NCI-H748 treated with DMSO at 0.1 percent for 48 hours (cell line): Measurements from ENCODE around the gene SLC25A13.
A peak's percentile ranks its signal among the peaks of the same experiment; 100 is the strongest.
"Not testable (repeated sequence)": the region's sequence is repeated elsewhere in the genome, so short reads cannot be mapped to it uniquely, and the experiment has no call there.

Experiments
- DNase-seq: peaks from one replicate; lab custom pipeline; 2025; lab: John Stamatoyannopoulos, UW

The SLC25A13 gene

DNA sequence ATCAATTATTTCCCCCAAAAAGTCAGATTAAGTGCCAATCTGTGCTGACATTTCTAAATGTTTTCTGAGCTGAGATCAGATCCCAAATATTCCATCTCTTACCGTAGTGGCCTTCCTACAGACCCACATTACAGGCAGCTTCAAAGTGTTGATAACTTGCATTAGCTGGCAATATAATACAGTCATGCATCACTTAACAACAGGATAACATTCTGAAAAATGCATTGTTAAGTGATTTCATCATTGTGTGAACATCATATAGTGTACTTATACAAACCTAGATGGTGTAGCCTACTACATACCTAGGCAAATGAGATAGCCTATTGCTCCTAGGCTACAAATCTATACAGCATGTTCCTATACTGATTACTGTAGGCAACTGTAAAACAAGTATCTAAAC lies 22.4 kb downstream of the SLC25A13 start:
- no peak for DNase-seq

DNA sequence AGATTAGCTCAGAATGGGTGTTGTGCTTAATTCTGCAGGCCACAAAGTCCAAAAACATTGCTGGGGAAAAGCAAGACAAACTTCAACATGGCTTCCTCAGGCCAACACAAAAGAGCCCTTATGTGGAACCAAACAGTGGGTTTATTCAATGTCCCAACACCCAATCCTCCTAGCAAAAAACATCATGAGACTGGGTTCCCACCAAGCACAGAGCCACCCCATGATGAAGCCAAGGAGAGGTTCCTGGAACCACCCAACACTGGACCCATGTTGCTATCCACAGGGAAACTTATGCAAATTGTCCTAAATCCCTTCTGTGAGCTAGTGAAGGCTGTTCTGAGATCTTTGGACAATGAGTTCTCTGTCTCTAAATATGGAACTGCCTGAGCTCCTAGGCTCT lies 24.0 kb downstream of the SLC25A13 start:
- no peak for DNase-seq

DNA sequence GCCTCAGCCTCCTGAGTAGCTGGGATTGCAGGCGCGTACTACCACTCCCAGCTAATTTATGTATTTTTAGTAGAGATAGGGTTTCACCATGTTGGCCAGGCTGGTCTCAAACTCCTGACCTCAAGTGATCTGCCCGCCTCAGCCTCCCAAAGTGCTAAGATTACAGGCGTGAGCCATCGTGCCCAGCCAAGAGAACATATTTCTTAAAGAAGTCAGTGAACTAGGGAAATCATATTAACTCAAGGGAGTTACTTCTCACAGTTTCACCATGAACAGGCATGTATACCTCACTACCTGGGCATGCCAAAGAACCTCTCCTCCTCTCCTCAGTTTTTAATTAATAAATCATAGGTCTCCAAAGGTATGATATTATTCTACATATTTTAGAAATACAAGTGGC lies 24.5 kb downstream of the SLC25A13 start:
- DNase-seq: not testable (repeated sequence)

DNA sequence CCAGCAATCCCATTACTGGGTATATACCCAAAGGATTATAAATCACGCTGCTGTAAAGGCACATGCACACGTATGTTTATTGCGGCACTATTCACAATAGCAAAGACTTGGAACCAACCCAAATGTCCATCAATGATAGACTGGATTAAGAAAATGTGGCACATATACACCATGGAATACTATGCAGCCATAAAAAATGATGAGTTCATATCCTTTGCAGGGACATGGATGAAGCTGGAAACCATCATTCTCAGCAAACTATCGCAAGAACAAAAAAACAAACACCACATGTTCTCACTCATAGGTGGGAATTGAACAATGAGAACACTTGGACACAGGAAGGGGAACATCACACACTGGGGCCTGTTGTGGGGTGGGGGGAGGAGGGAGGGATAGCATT lies 28.0 kb downstream of the SLC25A13 start:
- not testable (repeated sequence) for DNase-seq

DNA sequence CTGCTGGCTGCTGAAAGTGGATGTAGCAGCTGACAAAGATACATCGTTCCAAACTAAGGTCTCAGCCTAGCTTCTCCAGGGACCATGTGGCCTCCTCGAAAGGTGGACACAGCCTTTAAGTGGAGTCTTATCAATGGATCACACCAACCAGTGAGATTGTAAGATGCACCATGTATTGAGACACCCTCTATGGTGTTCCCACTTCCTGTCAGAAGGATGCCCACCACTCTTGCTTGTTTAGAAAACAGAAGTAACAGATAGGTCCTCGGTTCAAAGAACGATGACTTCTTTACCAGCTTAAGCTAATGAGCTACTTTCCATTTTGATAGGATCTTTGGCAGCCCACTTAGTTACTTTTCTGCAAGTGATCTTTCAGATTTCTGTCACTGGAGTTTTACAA lies 34.3 kb downstream of the SLC25A13 start:
- no peak for DNase-seq

DNA sequence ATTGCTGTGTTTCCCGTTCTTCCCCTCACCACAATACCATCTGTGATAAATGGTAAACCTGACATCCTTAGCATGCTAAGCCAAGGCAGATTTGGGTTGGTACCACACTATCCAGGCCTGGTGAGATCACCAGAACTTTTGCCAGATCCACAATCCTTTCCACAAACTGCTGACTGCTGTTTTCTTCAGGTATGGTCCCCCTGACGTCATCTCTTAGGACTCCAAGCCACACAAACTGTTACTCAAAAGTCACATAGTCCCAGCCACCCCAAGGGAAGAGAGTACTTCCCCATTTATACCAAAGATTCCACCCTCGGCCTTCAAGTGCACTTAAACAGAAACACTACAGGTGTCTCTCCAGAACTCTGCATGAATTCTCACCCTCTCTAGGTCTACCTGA lies 34.8 kb downstream of the SLC25A13 start:
- no peak for DNase-seq

DNA sequence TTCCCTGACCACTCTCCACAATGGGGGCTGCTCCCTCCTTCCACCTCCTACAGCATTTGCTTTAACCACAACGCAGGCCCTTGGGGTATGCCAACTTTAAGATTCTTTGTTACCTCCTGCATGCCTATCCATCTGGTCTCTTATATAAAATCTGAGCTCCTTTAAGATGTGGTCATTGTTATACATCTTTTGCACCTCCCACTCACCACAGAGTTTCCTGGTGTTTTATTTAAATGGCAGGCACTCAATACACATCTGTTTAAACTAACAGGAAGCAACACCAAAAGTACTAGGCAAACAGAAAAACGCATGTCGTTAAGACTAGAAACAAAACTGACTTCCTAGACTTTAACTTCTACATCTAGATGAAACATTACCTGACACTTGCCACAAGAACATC lies 36.3 kb downstream of the SLC25A13 start:
- no peak for DNase-seq

DNA sequence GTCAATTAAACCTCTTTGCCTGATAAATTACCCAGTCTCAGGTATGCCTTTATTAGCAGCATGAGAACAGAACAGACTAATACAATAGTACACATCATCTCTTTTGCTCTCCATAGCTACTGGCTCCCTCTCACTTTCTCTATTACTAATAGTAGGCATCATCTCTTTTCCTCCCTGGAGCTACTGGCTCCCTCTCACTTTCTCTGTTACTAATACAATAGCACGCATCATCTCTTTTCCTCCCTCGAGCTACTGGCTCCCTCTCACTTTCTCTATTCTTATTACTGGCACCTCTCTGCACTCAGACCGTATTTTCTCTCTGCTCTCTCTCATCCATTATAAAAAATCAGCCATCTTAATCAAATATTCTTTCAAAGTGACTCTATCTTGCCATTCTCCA lies 37.1 kb downstream of the SLC25A13 start:
- DNase-seq: no peak

DNA sequence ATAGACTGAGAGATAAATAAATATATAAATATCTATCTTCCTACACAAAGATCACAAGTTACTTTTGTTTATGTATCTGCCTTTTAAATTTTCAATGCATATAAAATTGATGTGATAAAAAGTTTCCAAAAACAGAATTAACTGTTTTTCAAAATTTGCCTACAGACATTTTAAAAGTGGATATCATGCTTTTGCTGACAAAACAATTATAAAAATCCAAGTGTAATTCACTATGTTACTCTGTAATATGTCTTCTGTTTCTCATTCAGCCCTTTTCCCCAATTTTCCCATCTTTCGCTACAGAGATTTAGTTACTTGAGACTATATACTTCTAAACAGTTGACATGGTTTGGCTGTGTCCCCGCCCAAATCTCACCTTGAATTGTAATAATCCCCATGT lies 37.7 kb downstream of the SLC25A13 start:
- no peak for DNase-seq

DNA sequence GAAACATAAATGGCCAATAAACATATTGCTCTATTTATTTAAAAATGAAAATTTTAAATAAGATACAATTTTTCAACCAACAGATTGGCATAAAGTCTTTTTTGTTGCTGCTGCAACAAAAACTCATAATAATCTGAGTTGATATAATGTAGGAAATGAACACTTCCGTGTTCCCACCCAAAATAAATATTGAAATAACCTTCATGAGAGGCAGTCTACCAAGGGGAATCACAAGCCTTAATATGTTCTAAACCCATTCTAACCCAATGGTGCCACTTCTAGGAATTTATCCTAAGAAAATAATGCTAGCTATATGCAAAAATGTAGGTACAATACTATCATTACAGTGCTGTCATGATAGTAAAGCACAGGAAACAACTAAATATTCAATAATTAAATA lies 39.1 kb downstream of the SLC25A13 start:
- no peak for DNase-seq

DNA sequence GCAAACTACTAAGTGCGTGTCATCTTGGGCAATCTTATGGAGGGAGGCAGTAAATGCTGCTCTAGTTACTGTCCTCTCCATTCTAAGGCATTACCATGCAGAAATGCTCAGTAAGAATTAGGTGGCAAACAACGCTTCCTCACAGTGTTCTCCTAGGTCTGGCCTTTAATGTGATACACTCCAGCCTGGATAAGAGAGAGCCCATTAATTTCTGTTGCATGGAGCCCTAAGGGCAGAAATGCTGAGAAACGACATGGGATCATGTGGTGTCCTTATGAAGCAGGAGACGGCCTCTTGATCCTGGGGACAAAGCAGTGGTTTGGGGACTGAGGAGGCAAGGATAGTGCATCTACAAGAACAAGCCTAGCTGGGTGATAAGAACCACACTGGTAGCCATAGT lies 44.0 kb downstream of the SLC25A13 start:
- no peak for DNase-seq

DNA sequence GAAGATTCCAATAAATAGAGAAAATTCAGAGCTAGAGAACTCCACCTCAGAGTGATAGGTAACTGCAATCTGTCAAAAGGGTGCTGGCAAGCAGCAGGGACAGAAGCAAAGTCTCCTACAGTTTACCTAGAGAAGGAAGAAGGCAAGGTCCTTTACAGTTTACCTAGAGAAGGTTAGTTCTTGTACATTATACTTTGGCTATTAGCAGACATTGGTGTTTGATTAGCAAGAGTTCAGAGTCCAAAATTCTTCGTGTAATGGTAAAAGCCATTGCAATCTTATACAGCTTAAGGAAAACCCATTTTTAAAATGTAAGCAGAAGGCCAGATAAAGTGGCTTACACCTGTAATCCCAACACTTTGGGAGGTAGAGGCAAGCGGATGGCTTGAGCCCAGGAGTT lies 45.9 kb downstream of the SLC25A13 start:
- no peak for DNase-seq

DNA sequence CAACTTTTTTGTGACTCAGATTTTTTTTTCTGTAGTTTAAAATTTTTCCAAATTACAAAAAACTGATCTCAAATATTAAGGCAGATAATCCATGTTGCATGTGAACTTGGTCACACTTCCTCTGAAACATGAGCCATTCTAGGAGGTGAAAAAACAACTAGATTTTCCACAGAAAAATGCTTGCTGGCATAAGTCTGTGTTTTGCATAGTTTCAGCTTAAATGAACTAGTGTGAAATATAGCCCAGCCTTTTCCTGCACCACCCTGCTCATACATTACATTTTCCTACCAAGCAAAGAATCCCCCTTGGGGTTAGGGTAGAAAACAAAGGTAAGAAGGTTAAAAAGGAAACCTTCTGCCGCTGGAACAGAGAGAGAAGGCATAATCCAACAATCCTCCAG lies 48.2 kb downstream of the SLC25A13 start:
- no peak for DNase-seq

DNA sequence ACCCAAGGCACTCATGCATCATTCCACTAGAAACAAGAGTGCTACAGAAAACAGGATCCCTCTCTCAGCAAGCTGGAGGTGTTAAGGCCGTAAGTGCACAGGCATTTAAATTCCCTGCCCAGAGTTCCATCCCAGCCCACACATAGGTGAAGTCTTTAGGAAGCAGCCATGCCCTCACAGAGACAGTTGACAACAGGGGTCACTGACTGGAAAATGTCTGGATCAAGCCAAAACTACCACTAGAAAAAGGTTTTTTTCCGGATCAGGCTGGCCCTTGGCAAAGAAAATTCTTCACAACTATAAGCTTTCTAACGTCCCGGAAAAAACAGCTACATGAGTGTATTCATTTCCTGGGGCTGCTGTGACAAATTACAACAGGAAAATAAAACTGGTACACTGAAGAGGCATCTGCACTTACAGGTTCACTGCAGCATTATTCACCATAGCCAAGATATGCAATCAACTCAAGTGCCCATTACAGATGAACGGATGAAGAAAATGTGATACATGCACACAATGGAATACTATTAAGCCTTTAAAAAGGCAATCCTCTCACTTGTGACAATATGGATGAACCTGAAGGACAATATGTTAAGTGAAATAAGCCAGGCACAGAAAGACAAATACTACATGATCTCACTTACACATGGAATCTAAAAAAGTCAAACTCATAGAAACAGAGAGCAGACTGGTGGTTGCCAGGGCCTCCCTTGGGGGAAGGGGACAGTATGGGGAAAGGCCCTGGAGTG lies 52.5 kb downstream of the SLC25A13 start:
- DNase-seq: no peak

DNA sequence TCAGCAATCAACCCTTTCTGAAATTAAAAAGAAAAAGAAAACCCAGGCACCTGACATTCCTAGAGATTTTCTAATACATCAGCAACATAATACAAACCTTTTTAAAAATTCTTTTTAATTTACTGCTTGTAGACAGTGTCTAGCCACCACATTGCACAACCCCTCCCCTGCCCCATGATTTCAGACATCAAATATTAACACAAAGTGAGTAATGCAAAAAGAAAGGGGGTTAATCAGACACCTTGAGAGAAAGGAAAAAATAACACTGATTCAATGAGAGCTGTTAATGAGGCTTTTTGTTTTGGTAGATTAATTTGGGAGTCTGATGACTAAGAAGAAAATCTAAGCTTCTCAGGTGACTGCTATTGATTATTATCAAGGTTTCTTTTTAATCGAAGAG lies 55.3 kb downstream of the SLC25A13 start:
- DNase-seq: no peak

DNA sequence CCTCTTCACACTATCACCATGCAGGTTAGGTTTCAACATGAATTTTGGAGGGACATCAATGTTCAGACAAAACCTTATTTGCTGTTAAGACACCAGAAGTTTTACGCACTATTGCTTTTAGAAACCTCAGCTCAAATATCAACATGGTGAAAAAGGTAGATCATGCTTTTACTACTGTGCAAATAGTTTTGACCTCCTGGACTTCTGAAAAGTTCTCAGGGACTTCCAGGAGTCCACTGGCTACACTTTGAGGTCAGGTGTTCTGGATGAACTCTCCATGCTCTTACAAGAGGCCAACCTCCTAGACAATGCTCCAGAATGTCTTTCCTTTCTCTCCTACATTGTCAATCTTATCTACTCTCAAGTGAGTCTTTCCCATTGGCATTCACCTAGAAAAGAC lies 55.9 kb downstream of the SLC25A13 start:
- DNase-seq: no peak

DNA sequence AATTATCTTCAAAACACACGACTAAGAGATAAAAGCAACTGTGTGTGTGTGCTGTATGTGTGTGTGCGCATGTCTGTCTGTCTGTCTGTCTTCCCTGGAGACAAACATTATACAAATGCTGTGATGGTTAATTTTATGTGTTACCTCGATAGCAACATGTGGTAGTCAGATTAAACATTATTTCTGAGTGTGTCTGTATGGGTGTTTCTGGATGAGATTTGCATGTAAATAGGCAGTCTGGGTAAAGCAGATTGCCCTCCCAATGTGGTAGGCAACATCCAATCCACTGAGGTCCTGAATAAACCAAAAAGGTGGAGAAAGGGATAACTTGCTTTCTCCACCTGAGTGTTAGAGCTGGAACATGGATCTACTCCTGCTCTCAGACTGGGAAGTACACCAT lies 67.9 kb downstream of the SLC25A13 start:
- DNase-seq: no peak

DNA sequence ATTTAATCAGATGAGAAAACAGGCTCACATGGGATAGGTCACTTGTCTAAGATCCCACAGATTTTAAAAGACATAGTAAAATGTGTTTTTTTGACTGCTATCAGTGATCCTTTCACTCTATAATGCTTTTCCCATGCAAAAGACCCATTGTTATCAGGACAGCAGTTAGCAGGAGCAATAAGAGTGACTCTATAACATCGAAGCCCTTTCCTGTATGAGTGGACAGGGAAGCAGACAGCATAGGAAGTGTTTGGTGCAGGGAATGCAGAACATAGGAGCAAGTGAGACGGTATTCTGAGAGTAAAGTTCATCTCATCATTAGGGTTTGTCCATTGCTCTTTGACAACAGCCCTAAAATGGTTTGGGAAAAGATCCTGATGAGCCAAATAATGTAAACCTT lies 68.5 kb downstream of the SLC25A13 start:
- no peak for DNase-seq

DNA sequence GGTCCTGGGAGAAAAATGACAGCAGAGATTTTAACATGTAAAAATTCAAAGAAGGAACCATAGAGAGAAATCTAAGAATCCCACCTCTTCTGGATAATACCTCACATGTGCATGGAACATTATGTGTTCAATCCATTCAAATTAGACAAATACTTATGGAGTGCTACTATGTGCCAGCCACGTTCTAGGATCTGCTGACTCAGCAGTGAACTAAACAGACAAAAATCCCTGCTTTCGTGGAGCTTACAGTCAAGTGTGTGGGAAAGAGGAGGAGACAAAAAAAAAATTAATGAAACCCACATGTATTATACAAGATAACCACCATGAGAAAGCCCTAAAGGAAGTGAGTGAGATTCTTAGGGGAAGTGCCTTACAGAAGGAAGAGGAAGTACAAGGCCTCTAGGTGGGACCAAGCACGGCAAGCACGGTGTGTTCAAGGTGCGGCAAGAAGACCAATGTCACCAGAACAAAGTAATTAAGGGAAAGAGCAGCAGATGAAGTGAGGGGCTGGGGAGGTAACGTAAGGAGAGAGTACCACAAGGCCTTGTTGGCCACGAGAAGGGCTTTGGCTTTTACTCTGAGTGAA lies 71.0 kb downstream of the SLC25A13 start:
- no peak for DNase-seq

DNA sequence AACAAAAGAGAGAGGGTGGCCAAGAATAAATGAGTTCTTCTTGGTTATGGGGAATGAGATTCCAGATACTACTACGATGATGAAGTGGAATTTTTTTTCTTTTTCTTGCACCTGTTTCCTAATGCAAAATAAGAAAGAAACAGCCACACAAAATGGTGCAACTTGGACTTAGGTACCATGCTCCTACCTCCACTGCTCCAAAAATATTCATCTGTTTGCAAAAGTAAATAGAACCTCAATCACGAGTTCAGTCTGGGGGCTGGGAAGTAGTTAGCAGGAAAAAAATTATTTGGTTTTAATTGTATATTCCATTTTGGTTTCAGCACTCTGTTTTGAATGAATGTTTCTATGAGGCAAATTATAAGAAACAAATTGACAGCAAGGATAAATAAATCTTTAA lies 73.5 kb downstream of the SLC25A13 start:
- peak; percentile 49 for DNase-seq

DNA sequence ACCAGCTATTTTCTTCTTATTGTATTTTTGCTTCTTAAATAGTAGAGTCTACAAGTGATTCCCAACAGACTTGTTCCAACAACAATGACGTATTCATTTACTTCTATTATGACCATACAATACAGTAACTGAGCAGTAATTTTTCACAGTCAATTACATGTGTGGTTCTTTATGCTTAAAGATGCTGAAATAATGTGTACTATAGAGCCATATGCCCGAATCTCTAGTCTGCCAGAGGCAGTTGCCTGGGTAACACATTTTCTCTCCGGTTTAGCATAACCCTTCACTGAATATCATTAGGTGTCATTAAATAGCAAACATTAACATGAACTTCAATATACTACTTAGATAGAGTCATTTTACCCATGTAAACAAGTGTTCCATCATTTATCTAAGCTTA lies 75.0 kb downstream of the SLC25A13 start:
- DNase-seq: peak; percentile 96

DNA sequence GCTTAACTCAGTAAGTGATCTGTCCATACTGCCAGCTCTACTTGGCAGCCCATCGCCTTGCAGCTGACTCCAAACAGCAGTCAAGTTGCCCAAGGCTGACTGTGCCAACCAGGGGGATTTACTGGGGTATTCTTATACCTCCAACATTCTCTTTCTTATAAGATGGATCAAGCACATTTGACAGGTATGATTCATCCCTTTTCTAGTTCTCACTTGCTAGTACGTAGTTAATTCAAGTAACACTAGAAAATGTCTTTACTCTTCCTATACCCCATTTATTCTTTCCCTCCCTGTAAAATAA lies 77.0 kb downstream of the SLC25A13 start:
- DNase-seq: no peak

DNA sequence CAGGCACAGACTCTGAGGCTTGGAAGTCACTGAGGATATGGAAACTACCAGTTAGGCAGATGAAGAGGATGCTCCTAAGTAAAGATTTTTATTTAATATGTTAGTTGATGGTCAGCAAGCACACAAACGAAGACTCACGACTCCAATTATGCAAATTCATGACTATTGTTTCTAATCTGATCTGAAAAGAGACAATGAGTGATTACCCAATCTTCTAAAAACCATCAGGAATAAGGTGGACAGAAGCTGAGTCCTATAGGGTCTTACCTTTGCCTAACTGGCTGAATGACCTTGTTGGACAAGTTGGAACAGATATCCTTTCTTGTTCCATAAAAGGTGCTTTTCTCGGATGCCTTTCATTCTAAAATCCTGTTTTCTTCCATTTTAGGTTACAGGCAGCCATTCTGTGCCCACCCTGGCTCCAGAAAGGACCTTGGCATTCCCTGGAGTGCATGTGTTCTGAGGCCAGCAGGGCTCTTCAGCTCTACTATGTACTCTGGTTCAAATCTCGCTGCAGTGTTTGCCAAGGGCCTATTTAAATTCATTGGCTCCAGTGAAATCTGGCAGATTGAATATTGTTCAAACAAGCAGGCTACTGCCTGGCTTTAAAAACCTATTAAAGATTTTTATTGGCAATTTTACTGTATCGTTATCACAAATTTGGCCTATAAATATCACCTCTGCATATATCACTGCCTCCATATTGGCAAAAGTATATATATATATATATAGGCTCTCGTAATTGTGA lies 77.5 kb downstream of the SLC25A13 start:
- DNase-seq: no peak

DNA sequence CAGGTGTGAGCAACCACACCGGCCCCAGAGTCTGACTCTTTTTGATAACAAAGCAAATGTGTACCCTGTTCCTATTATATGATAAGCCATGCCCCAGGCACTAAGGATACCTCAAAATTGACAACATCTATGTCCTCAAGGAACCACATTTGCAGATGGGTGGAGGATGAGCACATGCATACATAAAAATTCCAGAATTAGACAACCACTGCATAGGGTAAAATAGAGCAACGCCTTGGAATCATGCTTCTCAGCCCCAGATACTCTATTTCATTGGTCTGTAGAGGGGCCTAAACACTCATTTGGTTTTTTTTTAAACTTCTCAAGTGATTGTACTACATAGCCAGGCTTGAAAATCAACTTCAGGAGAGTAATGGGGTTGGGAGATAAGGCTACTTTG lies 78.7 kb downstream of the SLC25A13 start:
- DNase-seq: no peak
